GM19023 (cell line): ENCODE measurements around the gene NRP2.

Experiments used
- ATAC-seq: cut with Tn5 transposase; IDR thresholded peaks from one replicate; pipeline ENCODE4 v1.9.1; 2021; ENCODE audit warnings: mild to moderate bottlenecking, moderate library complexity; ENCODE audit not compliant: unreplicated experiment

NRP2 gene

DNA sequence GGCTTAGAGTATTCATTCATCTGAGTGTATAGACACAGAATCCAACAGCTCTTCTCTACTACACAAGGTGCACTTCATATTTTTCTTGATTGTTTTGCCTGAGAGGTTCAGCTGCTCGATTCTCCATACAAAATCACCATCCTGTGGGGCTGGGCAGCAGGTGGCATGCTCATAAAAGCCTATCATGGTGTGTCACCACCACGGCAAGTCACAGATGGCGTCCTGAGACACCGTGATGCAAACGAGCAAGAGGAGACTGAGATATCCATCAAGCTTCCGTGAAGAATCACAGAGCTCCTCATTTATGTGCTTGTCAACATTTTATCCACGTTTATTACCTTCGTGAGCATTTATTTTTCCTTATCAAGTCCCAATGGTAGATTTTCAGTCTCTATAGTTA lies 22.4 kb upstream of the NRP2 start:
- no peak for ATAC-seq

DNA sequence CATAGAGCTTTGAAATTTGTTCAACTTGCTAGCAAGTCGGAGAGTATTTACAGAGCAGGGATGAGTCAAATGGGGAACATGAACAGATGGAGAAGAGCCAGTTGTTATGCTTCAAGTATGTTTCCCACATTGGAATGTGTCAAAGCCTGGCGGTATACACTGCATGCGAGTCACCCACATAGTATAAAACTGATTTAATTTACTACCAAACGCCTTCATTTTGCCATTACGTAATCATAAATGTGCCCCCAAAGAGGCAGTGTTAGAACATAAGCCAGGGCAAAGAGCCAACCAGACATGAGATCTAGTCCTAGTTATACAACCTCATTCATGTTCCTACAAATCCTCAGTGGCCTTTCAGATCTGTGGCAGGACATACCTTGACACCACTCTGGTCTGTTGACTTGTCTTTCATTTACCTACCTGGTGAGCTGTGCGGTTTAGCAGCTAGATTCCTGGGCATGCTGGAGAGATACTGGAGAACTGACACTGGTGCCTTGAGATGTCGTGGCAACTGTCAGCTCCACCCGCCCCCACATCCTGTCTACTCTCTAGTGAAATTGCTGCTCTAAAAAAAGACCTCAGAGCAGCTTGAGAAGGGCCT lies 21.7 kb upstream of the NRP2 start:
- peak; percentile 74 for ATAC-seq

- no peak for ATAC-seq
Measured at GRCh38 chr2:205661281-205661680, 21.0 kb upstream of the NRP2 start.

DNA sequence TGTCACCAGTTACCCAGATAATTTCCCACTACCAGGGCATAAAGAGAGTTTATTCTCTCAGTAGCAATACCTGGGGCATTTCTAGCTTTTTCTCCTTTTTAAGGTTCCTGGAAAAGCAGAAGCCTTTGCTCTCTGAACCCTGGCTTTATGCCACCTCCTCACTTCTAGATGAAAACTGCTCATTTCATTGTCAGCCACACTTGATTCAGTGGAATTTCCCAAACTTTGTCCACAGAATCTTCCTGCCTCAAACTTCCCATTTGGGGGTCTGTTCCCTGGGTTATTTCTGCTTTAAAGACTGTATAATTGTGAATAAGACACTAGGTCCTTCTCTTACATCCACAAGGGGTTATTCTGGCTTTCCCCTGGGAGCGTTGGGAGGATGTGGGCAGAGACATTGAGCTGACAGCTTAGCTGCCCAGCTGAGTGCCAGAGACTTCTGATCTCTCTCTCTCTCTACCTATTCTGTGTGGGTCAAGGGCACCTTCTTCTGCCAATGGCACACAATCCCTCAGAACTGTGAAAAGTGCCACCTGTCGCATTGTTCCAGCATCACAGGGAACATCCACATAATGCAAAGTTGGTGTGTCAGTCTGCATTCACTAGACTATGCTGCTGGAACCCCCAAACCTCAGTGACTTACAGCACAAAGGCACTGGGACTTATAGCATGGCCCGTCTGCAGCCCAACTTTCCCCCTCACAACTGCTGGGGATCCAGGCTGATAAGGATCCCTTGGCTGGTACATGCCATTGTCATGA lies 19.9 kb upstream of the NRP2 start:
- no peak for ATAC-seq

GRCh38 chr2:205665791-205666190 lies 16.5 kb upstream of the NRP2 start:
- ATAC-seq: no peak

- ATAC-seq: no peak
Measured at GRCh38 chr2:205670292-205670691, 12.0 kb upstream of the NRP2 start.

GRCh38 chr2:205673312-205673711 lies 9.0 kb upstream of the NRP2 start:
- no peak for ATAC-seq

GRCh38 chr2:205675861-205676516 lies 6.3 kb upstream of the NRP2 start:
- ATAC-seq: no peak

- no peak for ATAC-seq
Measured at GRCh38 chr2:205678541-205679142, 3.7 kb upstream of the NRP2 start.

- ATAC-seq: no peak
Measured at GRCh38 chr2:205679410-205680009, 2.8 kb upstream of the NRP2 start.

GRCh38 chr2:205680067-205680466 lies 2.2 kb upstream of the NRP2 start:
- no peak for ATAC-seq

- no peak for ATAC-seq
Measured at GRCh38 chr2:205680903-205681302, 1.4 kb upstream of the NRP2 start.

DNA sequence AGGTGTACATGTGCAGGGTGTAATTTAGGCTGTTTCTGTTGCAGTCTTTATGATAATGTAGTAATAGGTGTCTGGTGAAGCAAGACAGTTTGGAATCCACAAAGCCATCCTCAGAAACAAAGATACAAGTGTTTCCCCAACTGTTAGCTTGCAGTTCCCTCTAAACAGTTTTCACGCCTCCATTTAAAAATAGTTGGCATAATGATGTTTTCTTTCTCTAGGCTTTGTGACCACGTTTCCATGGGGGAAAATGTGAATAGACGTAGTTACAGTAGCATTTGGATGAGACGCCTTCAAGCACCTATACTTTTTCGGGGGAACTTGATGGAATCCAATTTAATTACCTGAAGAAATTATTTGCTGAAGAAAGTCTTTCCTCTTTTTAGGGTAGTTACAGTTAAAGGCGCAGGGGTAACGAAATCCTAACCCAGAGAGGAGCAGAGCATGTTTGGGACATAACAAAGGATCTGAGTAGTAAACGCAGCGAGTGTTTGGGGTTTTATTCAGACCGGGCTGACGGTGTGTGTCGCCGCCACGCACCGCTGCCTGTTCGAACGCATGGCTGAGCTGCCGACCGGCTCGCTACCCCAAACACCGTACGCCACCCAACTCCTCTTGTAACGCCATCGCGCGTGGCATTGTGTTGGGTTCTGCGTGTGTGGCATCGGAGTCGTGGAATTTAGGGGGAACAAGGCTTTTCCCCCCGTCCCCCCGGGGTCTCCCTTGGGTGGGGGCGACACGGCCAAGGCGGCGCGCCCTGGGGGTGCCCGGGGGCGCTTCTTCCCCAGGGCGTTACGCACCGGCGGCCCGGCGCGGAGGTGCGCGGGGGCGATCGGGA lies 681 bp upstream of the NRP2 start:
- peak; percentile 30 for ATAC-seq

DNA sequence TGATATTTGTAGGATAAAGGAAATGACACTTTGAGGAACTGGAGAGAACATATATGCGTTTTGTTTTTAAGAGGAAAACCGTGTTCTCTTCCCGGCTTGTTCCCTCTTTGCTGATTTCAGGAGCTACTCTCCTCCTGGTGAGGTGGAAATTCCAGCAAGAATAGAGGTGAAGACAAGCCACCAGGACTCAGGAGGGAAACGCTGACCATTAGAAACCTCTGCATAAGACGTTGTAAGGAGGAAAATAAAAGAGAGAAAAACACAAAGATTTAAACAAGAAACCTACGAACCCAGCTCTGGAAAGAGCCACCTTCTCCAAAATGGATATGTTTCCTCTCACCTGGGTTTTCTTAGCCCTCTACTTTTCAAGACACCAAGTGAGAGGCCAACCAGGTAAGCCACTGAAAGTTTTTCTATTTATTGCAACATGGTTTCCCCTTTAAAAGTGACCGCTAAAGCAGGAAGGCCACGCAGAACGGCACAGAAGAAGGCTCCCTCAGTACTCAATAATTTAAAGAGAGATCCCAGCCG lies 735 bp downstream of the NRP2 start:
- ATAC-seq: no peak

- ATAC-seq: no peak
Measured at GRCh38 chr2:205683502-205684367, 1.4 kb downstream of the NRP2 start.

DNA sequence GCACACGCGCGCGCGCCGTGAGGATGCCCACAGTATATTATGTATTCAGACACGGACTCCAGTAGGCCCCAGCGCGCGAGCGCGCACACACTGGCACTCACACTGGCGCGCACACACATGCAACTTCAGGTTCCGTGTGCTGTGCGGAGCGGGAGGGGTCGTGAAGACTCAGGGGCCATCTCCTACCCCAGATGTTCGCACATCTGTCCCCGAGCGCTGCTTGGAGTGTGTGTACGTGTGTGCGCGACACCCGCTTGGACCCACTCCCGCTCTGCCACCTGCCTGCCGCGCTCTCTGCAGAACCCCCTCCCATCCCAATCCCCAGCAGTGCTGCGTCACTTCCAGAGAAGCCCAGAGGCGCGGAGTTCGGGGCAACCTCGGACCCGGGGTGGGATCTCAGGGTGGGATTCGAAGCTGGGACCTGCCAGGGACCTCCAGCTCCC lies 2.6 kb downstream of the NRP2 start:
- ATAC-seq: no peak

- no peak for ATAC-seq
Measured at GRCh38 chr2:205685314-205686055, 3.2 kb downstream of the NRP2 start.

- ATAC-seq: no peak
Measured at GRCh38 chr2:205686056-205686782, 3.9 kb downstream of the NRP2 start.
